ENCODE results near the gene SSNA1.

DNA sequence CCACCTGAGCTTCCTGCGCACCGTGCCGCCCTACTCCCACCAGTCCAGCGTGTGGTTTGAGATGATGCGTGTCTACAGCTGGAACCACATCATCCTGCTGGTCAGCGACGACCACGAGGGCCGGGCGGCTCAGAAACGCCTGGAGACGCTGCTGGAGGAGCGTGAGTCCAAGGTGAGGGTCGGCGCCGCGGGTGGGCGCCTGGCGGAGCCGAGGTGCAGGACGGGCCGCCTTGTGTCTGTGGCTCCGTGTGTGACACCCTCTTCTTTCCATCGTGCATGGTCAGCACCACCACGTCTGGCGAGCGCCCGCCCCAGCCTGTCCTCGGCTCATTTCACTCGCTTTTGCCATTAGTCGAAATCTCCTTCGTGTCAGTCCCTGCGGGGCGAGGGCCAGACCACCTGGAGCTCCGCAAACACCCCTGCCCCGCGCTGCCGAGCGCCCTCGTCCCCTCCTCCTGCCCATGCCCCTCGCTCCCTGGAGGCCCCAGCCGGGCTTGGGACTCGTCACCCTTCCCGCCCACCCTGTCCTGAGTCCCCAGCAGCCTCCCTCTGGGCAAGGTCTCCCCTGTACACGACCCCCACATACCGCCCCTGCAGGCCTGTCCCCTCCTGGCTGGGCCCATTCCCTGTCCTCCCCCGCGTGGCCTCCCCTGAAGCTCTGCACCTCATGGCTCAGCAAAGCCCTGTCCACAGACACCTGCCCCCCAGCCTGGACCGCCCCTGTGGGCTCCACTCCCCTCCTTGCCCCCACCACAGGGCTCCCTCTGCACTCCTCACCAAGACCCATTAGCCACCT lies 42.5 kb upstream of the SSNA1 start:
- TF ChIP-seq, protein P1, sequence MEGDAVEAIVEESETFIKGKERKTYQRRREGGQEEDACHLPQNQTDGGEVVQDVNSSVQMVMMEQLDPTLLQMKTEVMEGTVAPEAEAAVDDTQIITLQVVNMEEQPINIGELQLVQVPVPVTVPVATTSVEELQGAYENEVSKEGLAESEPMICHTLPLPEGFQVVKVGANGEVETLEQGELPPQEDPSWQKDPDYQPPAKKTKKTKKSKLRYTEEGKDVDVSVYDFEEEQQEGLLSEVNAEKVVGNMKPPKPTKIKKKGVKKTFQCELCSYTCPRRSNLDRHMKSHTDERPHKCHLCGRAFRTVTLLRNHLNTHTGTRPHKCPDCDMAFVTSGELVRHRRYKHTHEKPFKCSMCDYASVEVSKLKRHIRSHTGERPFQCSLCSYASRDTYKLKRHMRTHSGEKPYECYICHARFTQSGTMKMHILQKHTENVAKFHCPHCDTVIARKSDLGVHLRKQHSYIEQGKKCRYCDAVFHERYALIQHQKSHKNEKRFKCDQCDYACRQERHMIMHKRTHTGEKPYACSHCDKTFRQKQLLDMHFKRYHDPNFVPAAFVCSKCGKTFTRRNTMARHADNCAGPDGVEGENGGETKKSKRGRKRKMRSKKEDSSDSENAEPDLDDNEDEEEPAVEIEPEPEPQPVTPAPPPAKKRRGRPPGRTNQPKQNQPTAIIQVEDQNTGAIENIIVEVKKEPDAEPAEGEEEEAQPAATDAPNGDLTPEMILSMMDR (IDR thresholded peaks at IDR 0.05) = no peak
- no peak for TF ChIP-seq POLR2AphosphoS5 (IDR thresholded peaks at IDR 0.05)
